Rectal smooth muscle tissue (tissue), 1 donor: ENCODE measurements around the gene KSR2.

Source experiments
- H3K27ac ChIP-seq: one replicate; pipeline ENCODE4 v1.7.0; 2013; ENCODE audit warnings: low read depth, low read length, inconsistent platforms
- H3K27me3 ChIP-seq: one replicate; pipeline ENCODE4 v1.7.0; 2013; ENCODE audit warnings: low read length; ENCODE audit not compliant: control insufficient read depth, insufficient read depth
- H3K36me3 ChIP-seq: one replicate; pipeline ENCODE4 v1.7.0; 2013; ENCODE audit warnings: low read length; ENCODE audit not compliant: control insufficient read depth, insufficient read depth
- H3K4me1 ChIP-seq: one replicate; pipeline ENCODE4 v1.7.0; 2013; ENCODE audit warnings: low read length; ENCODE audit not compliant: control insufficient read depth, insufficient read depth
- H3K4me3 ChIP-seq: one replicate; pipeline ENCODE4 v1.7.0; 2013; ENCODE audit warnings: low read length
- H3K9ac ChIP-seq: one replicate; pipeline ENCODE4 v1.7.0; 2013; ENCODE audit warnings: low read length

KSR2 gene

DNA sequence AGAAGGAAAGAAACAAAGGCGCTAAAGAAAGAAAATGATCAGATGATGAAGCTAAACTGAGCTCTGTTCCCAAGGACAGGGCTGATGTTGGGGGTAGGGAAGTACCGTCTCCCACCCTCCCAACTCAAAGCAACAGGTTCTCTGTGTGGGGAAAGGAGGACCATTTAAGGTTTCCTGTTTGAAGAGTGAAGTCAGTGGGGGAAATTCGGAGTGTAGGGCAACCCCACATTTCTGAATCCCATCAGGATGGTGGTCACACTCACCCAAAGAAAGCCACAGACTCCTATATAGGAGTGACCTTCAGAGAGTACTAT, 131.1 kb downstream of the KSR2 start:
- no peaks in the 10 kb centered on the region for H3K4me1 ChIP-seq
- no peak overlapping the region for H3K9ac ChIP-seq
- no peak overlapping the region for H3K4me3 ChIP-seq
- H3K27ac ChIP-seq = no peak overlapping the region
- H3K27me3 ChIP-seq = no peaks in the 10 kb centered on the region
- H3K36me3 ChIP-seq = no peaks in the 10 kb centered on the region

- H3K27ac ChIP-seq = no peak overlapping the region
- H3K9ac ChIP-seq = no peak overlapping the region
- H3K4me1 ChIP-seq = no peaks in the 10 kb centered on the region
- H3K36me3 ChIP-seq = no peaks in the 10 kb centered on the region
- no peak overlapping the region for H3K4me3 ChIP-seq
- H3K27me3 ChIP-seq = no peaks in the 10 kb centered on the region
These were observed 131.6 kb downstream of the KSR2 start for GRCh38 chr12:117836999-117837736.

DNA sequence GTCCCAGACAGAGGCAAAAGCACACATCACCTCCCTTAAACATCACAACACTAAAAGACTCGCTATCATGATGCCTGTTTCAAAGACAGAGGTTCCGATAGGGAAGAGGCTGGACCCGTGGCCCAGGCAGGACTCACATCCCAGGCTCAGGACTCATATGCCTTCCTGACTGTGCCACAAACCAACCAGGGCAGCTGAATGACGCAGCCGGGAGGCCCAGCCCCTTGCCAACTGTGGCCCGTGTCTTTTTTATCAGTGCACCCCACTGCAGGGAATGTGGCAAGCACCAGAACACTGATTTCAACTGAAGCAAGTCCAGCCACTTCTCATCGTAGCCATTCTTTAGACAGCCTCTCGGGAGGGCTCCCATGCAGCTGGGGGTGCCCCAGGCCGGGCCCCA, 132.3 kb downstream of the KSR2 start:
- H3K27me3 ChIP-seq = no peaks in the 10 kb centered on the region
- no peaks in the 10 kb centered on the region for H3K4me1 ChIP-seq

GRCh38 chr12:117835156-117835555, 133.6 kb downstream of the KSR2 start:
- H3K4me1 ChIP-seq = no peaks in the 10 kb centered on the region

More for the DNA sequence above, 132.3 kb downstream of the KSR2 start:
- Histone ChIP-seq H3K27ac (no peak overlapping the region), H3K4me3 (no peak overlapping the region), H3K9ac (no peak overlapping the region), H3K36me3 (no peaks in the 10 kb centered on the region)

GRCh38 chr12:117832459-117833457, 136.0 kb downstream of the KSR2 start:
- Histone ChIP-seq H3K36me3 (no peaks in the 10 kb centered on the region), H3K27ac (no peak overlapping the region), H3K4me1 (no peaks in the 10 kb centered on the region), H3K9ac (no peak overlapping the region), H3K4me3 (no peak overlapping the region), H3K27me3 (no peaks in the 10 kb centered on the region)

More at GRCh38 chr12:117835156-117835555, 133.6 kb downstream of the KSR2 start:
- no peaks in the 10 kb centered on the region for H3K27me3 ChIP-seq
- H3K36me3 ChIP-seq = no peaks in the 10 kb centered on the region
- H3K27ac ChIP-seq = no peak overlapping the region
- no peak overlapping the region for H3K4me3 ChIP-seq
- H3K9ac ChIP-seq = no peak overlapping the region

DNA sequence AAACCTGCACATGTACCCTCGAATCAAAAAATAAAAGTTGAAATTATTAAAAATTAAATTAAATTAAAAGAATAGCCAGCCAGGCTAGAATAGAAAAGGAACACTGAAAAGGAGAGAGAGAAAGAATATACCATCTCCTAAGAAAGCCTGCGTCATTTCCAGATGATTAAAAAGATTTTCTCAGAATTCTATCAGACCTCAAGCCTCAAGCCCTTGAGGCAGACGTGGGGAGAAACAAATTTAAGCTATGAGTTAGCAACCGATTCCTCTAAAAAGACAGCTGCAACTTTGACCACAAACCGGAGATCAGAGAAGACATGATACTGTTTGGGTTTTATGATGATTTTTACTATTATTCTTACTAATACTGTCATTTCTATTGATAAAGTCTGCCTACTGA, 138.3 kb downstream of the KSR2 start:
- no peak overlapping the region for H3K9ac ChIP-seq

DNA sequence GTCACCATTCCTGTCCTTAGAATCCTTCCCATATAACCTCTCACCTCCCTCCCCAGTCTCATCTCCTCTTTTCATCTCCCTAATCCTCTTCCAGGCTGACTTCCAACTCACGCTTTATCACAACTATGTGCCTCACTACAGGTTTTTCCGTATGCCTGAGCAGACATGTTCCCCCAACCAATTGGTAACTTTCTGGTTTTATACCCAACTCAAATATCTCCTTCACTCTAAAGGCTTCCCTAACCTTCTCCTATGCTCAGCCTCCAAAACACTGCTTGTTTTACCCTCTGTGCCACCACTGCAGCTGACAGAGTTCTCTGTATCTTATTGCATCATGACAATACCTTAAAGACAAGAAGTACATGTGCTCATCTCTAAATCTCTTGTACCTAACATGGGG, 139.7 kb downstream of the KSR2 start:
- Histone ChIP-seq H3K27me3 (no peaks in the 10 kb centered on the region), H3K4me3 (no peak overlapping the region), H3K27ac (no peak overlapping the region), H3K9ac (no peak overlapping the region), H3K36me3 (no peaks in the 10 kb centered on the region), H3K4me1 (no peaks in the 10 kb centered on the region)

More for the DNA sequence above, 138.3 kb downstream of the KSR2 start:
- H3K36me3 ChIP-seq = no peaks in the 10 kb centered on the region
- H3K27ac ChIP-seq = no peak overlapping the region
- H3K4me1 ChIP-seq = no peaks in the 10 kb centered on the region
- H3K27me3 ChIP-seq = no peaks in the 10 kb centered on the region
- no peak overlapping the region for H3K4me3 ChIP-seq

- H3K4me3 ChIP-seq = no peak overlapping the region
- no peaks in the 10 kb centered on the region for H3K27me3 ChIP-seq
- no peaks in the 10 kb centered on the region for H3K36me3 ChIP-seq
- no peaks in the 10 kb centered on the region for H3K4me1 ChIP-seq
- H3K9ac ChIP-seq = no peak overlapping the region
- H3K27ac ChIP-seq = no peak overlapping the region
These were observed 141.1 kb downstream of the KSR2 start for GRCh38 chr12:117827660-117828059.

GRCh38 chr12:117825827-117826226, 143.0 kb downstream of the KSR2 start:
- no peak overlapping the region for H3K27ac ChIP-seq

GRCh38 chr12:117821480-117822175, 147.2 kb downstream of the KSR2 start:
- H3K27ac ChIP-seq = no peak overlapping the region
- H3K27me3 ChIP-seq = no peaks in the 10 kb centered on the region
- no peak overlapping the region for H3K9ac ChIP-seq
- no peak overlapping the region for H3K4me3 ChIP-seq
- H3K4me1 ChIP-seq = no peaks in the 10 kb centered on the region
- H3K36me3 ChIP-seq = no peaks in the 10 kb centered on the region

More at GRCh38 chr12:117825827-117826226, 143.0 kb downstream of the KSR2 start:
- H3K9ac ChIP-seq = no peak overlapping the region
- no peak overlapping the region for H3K4me3 ChIP-seq
- no peaks in the 10 kb centered on the region for H3K27me3 ChIP-seq
- no peaks in the 10 kb centered on the region for H3K4me1 ChIP-seq
- no peaks in the 10 kb centered on the region for H3K36me3 ChIP-seq

GRCh38 chr12:117820216-117820907, 148.4 kb downstream of the KSR2 start:
- Histone ChIP-seq H3K4me3 (no peak overlapping the region), H3K4me1 (no peaks in the 10 kb centered on the region), H3K27ac (no peak overlapping the region), H3K9ac (no peak overlapping the region), H3K27me3 (no peaks in the 10 kb centered on the region), H3K36me3 (no peaks in the 10 kb centered on the region)

DNA sequence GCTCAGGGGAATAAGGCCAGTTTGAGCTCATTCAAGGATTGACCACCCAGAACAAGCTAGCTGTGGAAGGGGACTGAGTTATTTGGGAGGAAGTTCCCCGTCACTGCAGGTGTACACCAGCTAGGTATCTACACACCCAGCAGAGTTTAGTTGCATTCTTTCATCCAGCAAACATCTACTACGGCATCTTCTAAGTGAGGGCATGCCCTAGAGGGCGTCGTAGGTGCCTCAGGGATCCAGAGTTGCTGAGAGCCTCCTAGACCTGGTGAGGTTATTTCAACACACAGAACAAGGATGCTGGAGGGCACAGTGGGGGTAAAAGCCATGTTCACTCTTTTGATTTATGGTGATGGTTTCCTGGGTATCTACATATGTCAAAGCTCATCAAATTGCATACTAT, 149.6 kb downstream of the KSR2 start:
- H3K9ac ChIP-seq = no peak overlapping the region

More for the DNA sequence above, 149.6 kb downstream of the KSR2 start:
- Histone ChIP-seq H3K4me3 (no peak overlapping the region), H3K27me3 (no peaks in the 10 kb centered on the region), H3K36me3 (no peaks in the 10 kb centered on the region), H3K4me1 (no peaks in the 10 kb centered on the region), H3K27ac (no peak overlapping the region)
